Glutamatergic neuron (in vitro differentiated cells): ENCODE measurements around the gene PLEKHM3. TPM values are rescaled to one million over a fixed set of nuclear protein-coding genes. Genes with fewer than 3 reads are reported as not detected.

Source experiments
- DNase-seq: peaks from one replicate; pipeline ENCODE4 v3.0.0; 2022
- H3K27ac Mint-ChIP-seq: one replicate; pipeline ENCODE4 v1.8.0; 2020; ENCODE audit warnings: mild to moderate bottlenecking, mixed read lengths, inconsistent platforms; ENCODE audit not compliant: unreplicated experiment
- H3K27me3 Mint-ChIP-seq: one replicate; pipeline ENCODE4 v1.8.0; 2020; ENCODE audit warnings: mild to moderate bottlenecking, moderate library complexity, mixed read lengths, inconsistent platforms; ENCODE audit not compliant: unreplicated experiment
- H3K36me3 Mint-ChIP-seq: one replicate; pipeline ENCODE4 v1.8.0; 2020; ENCODE audit warnings: mild to moderate bottlenecking, mixed read lengths, inconsistent platforms; ENCODE audit not compliant: unreplicated experiment
- H3K4me1 Mint-ChIP-seq: one replicate; pipeline ENCODE4 v1.8.0; 2020; ENCODE audit warnings: mild to moderate bottlenecking, low read depth, mixed read lengths, inconsistent platforms; ENCODE audit not compliant: unreplicated experiment
- H3K4me3 Mint-ChIP-seq: one replicate; pipeline ENCODE4 v1.8.0; 2020; ENCODE audit warnings: mild to moderate bottlenecking, mixed read lengths, inconsistent platforms; ENCODE audit not compliant: unreplicated experiment
- H3K9me3 Mint-ChIP-seq: one replicate; pipeline ENCODE4 v1.8.0; 2020; ENCODE audit warnings: mild to moderate bottlenecking, moderate library complexity, mixed read lengths, inconsistent platforms; ENCODE audit not compliant: unreplicated experiment
- CTCF ChIP-seq: fragments of 200-600 bp; sonication (generic); IDR thresholded peaks from one replicate; pipeline ENCODE4 v1.5.0; 2021; ENCODE audit not compliant: partially characterized antibody, unreplicated experiment
- total RNA-seq: library from RNA; stranded (reverse); fragmentation: NEBNext Ultra II Directional; extraction: Animal tissue kit (Norgen Biotek cat#: 25700); gene quantifications from one replicate; pipeline ENCODE4 v1.2.1, GENCODE V29; 2021; ENCODE audit not compliant: unreplicated experiment

Gene PLEKHM3
- total RNA-seq, 1 donor from 2014 or later, result 19.5 TPM

GRCh38 chr2:207833251-207833751 lies 192.0 kb downstream of the PLEKHM3 start:
- H3K27ac Mint-ChIP-seq, result no peak overlapping the region
- H3K4me1 Mint-ChIP-seq, result no peaks in the 10 kb centered on the region
- H3K36me3 Mint-ChIP-seq, result no peaks in the 10 kb centered on the region
- no peak for TF ChIP-seq CTCF
- H3K9me3 Mint-ChIP-seq, result no peaks in the 10 kb centered on the region
- H3K4me3 Mint-ChIP-seq, result no peak overlapping the region
- no peaks in the 10 kb centered on the region for H3K27me3 Mint-ChIP-seq
- no peak for DNase-seq

- no peak for DNase-seq
- Mint-ChIP-seq H3K27ac (no peak overlapping the region), H3K4me1 (no peaks in the 10 kb centered on the region), H3K27me3 (no peaks in the 10 kb centered on the region), H3K36me3 (no peaks in the 10 kb centered on the region), H3K4me3 (no peak overlapping the region), H3K9me3 (no peaks in the 10 kb centered on the region)
- TF ChIP-seq CTCF, result no peak
Observed at GRCh38 chr2:207831584-207832248, 193.6 kb downstream of the PLEKHM3 start.

GRCh38 chr2:207830778-207831438 lies 194.4 kb downstream of the PLEKHM3 start:
- no peaks in the 10 kb centered on the region for H3K36me3 Mint-ChIP-seq
- H3K9me3 Mint-ChIP-seq, result no peaks in the 10 kb centered on the region
- H3K27ac Mint-ChIP-seq, result no peak overlapping the region
- no peak overlapping the region for H3K4me3 Mint-ChIP-seq
- DNase-seq, result no peak
- TF ChIP-seq CTCF, result no peak
- H3K27me3 Mint-ChIP-seq, result no peaks in the 10 kb centered on the region
- H3K4me1 Mint-ChIP-seq, result no peaks in the 10 kb centered on the region

- H3K27me3 Mint-ChIP-seq, result no peaks in the 10 kb centered on the region
- H3K4me3 Mint-ChIP-seq, result no peak overlapping the region
- no peaks in the 10 kb centered on the region for H3K9me3 Mint-ChIP-seq
- H3K27ac Mint-ChIP-seq, result no peak overlapping the region
- H3K4me1 Mint-ChIP-seq, result no peaks in the 10 kb centered on the region
- no peak for TF ChIP-seq CTCF
- DNase-seq, result no peak
- H3K36me3 Mint-ChIP-seq, result peaks cover 4% of the 10 kb centered on the region
Observed at GRCh38 chr2:207828361-207829057, 196.8 kb downstream of the PLEKHM3 start.
